ENCODE results near the gene HOXA13. TPM values are rescaled to one million over a fixed set of nuclear protein-coding genes. Genes with fewer than 3 reads are reported as not detected.

Gene HOXA13
- total and polyA plus RNA-seq, 10 of the 15 experiments (the other 5 are each of a cell fraction or from before 2014, with no cell fraction given), result not detected

DNA sequence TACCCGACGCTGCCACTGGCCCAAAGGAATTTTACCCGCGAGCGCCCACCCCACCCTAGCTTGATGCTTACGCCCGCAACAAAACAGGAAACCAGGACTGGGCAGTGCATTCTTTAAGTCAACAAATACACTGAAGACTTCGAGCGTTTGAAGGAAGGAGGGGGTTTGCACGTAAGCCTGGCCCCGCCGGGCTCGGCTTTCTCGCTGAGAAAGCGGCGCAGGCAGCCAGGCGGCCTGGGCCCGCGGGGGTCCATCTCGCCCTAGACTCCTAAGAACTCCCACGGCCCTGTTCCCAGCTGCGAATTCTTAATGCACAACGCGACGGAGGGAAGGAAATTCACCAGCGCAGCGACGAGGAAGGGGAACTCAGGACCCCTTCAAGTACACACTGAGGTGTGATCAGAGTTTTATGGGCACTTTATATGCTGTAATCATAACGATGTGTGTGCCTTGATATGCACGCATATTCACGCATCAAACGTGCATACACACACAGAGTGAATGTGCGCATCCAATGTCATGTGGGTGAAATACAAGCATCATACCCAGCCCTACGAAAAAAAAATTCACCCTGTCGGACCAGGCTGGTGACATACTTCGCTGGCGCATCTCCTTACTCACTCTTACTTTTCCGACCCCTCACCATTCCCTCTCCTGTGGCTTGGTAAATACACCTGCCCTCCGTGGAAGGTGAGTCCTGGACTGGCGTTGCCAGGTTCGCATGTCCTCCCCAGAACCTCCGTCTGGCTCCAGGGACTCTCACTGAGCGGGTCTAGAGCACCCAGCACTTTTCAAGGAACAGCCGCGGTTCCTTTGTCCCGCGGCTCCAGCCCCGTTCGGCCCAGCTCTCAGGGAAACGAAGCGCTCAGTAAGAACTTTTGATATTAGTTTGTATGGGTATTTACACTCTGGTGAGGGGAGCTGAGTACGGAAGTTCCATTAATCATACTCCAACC is 5.7 kb upstream of the HOXA13 start:
- H4K20me1 ChIP-seq (ENCODE audit: control insufficient read depth, insufficient read depth), result no peaks in the 10 kb centered on the region
- peaks cover 23 to 43% of the 10 kb centered on the region in 2 experiments for H3K27me3 ChIP-seq (replicated peaks in 1 of 2; ENCODE audit: control insufficient read depth in 2 of 2, insufficient read depth in 2 of 2, low read length in 1 of 2)
- FAIRE-seq (no peak), ATAC-seq (no peak), DNase-seq (ENCODE audit: low read depth, low spot score) (no peak)
- in situ Hi-C loops (cut with MboI) (no loop called here), intact Hi-C loops (cut with micrococcal nuclease; ENCODE audit: unreplicated experiment) (no loop called here)
- ChIA-PET SMC1A (ENCODE audit: uncharacterized antibody, unreplicated experiment) (no interaction called here), RAD21 (ENCODE audit: unreplicated experiment) (interaction anchor here (0.5 kb wide), 1 partner anchor 1061 kb away, joined by 3 read pairs; no protein-coding TSS in a partner anchor), POLR2A (no interaction called here), CTCF (interaction anchor here (1.8 kb wide), 1 partner anchor 10 kb away, joined by 8 read pairs; no protein-coding TSS in a partner anchor)
- no TSS peak for BruUV-seq (replicated peaks)
- no peak overlapping the region for H2AFZ ChIP-seq (ENCODE audit: control insufficient read depth, low read depth, low read length)
- H3K36me3 ChIP-seq (ENCODE audit: control insufficient read depth in 2 of 2, insufficient read depth in 2 of 2, low read length in 1 of 2), result no peaks in the 10 kb centered on the region
- TF ChIP-seq, protein P1, sequence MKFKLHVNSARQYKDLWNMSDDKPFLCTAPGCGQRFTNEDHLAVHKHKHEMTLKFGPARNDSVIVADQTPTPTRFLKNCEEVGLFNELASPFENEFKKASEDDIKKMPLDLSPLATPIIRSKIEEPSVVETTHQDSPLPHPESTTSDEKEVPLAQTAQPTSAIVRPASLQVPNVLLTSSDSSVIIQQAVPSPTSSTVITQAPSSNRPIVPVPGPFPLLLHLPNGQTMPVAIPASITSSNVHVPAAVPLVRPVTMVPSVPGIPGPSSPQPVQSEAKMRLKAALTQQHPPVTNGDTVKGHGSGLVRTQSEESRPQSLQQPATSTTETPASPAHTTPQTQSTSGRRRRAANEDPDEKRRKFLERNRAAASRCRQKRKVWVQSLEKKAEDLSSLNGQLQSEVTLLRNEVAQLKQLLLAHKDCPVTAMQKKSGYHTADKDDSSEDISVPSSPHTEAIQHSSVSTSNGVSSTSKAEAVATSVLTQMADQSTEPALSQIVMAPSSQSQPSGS (IDR thresholded peaks at IDR 0.05; ENCODE audit: low read length), result no peak
- TF ChIP-seq ZNF207 (IDR thresholded peaks at IDR 0.05; ENCODE audit: borderline replicate concordance) (no peak), NR2F1 (conservative IDR thresholded peaks at IDR 0.05) (no peak), CHD2 (IDR thresholded peaks at IDR 0.05; ENCODE audit: borderline replicate concordance, low read depth, low read length) (no peak), WRNIP1 (IDR thresholded peaks at IDR 0.05; ENCODE audit: borderline replicate concordance, low read depth, low read length) (no peak), HSF1 (IDR thresholded peaks at IDR 0.05; ENCODE audit: low read depth, low read length) (no peak), ETV6 (conservative IDR thresholded peaks at IDR 0.05 in 1 of 2, IDR thresholded peaks at IDR 0.05 in 1 of 2; ENCODE audit: borderline replicate concordance in 1 of 2, low read depth in 1 of 2) (no peak), STAT3 (IDR thresholded peaks at IDR 0.05; ENCODE audit: low read depth, low read length) (no peak), FOXK2 (IDR thresholded peaks at IDR 0.05) (no peak), SP1 (IDR thresholded peaks at IDR 0.05; ENCODE audit: low read depth, low read length) (no peak)
- H3K4me3 ChIP-seq, result no peak overlapping the region
- H3K4me1 ChIP-seq (ENCODE audit: control insufficient read depth, insufficient read depth, low read length), result no peaks in the 10 kb centered on the region
- 19% methylated on average over 47 of the region's 52 CpGs for WGBS (ENCODE audit: insufficient coverage, insufficient replicate concordance, low lambda C conversion rate, missing lambda C conversion rate)
- no peak overlapping the region for H3K4me2 ChIP-seq (ENCODE audit: control insufficient read depth, insufficient read depth)
- H3K79me2 ChIP-seq (ENCODE audit: control insufficient read depth, insufficient read depth, low read length), result no peaks in the 10 kb centered on the region
- no peak overlapping the region for H3K9ac ChIP-seq (ENCODE audit: control insufficient read depth, insufficient read depth, low read length)
- H3K27ac ChIP-seq (ENCODE audit: control insufficient read depth, insufficient read depth), result no peak overlapping the region
- no peaks in the 10 kb centered on the region for H3K9me3 ChIP-seq (replicated peaks; ENCODE audit: control insufficient read depth, insufficient read depth, low read length)
